H4 (cell line): ENCODE measurements around the gene HOXC4. TPM values are rescaled to one million over a fixed set of nuclear protein-coding genes. Genes with fewer than 3 reads are reported as not detected.
"Not testable (repeated sequence)": the region's sequence is repeated elsewhere in the genome, so short reads cannot be mapped to it uniquely, and the experiment has no call there.

Experiments used
- DNase-seq: peaks from one replicate; pipeline ENCODE4 v3.0.0-alpha.2; 2015; ENCODE audit warnings: low spot score
- total RNA-seq: library from RNA; depleted of rRNA; stranded (reverse); fragments of >200 nt; shearing (Covaris generic); gene quantifications from 2 replicates; pipeline ENCODE4 v1.2.3, GENCODE V29; 2014

HOXC4 gene
- total RNA-seq, 1 experiment from 2014 or later: 1.9 TPM

- DNase-seq: no peak
These were observed 1.9 kb downstream of the HOXC4 start for GRCh38 chr12:54055552-54055951.

GRCh38 chr12:54056110-54056509 is 2.5 kb downstream of the HOXC4 start:
- DNase-seq: no peak

- DNase-seq: no peak
These were observed 4.6 kb downstream of the HOXC4 start for GRCh38 chr12:54058128-54058768.

- no peak for DNase-seq
These were observed 6.0 kb downstream of the HOXC4 start for GRCh38 chr12:54059668-54060067.

GRCh38 chr12:54060174-54060974 is 6.7 kb downstream of the HOXC4 start:
- DNase-seq: no peak

- DNase-seq: no peak
These were observed 7.5 kb downstream of the HOXC4 start for GRCh38 chr12:54060975-54061778.

GRCh38 chr12:54065677-54066076 is 12.0 kb downstream of the HOXC4 start:
- DNase-seq: no peak

GRCh38 chr12:54066408-54066807 is 12.8 kb downstream of the HOXC4 start:
- DNase-seq: no peak

- no peak for DNase-seq
These were observed 14.9 kb downstream of the HOXC4 start for GRCh38 chr12:54068418-54069070.

GRCh38 chr12:54071942-54072341 is 18.3 kb downstream of the HOXC4 start:
- DNase-seq: no peak

- no peak for DNase-seq
These were observed 20.7 kb downstream of the HOXC4 start for GRCh38 chr12:54074308-54074707.

GRCh38 chr12:54075409-54075808 is 21.8 kb downstream of the HOXC4 start:
- no peak for DNase-seq

- DNase-seq: no peak
These were observed 22.3 kb downstream of the HOXC4 start for GRCh38 chr12:54075974-54076373.

- DNase-seq: not testable (repeated sequence)
These were observed 24.2 kb downstream of the HOXC4 start for GRCh38 chr12:54077843-54078242.

- DNase-seq: not testable (repeated sequence)
These were observed 25.5 kb downstream of the HOXC4 start for GRCh38 chr12:54079115-54079514.

- DNase-seq: not testable (repeated sequence)
These were observed 26.6 kb downstream of the HOXC4 start for GRCh38 chr12:54080008-54080924.

GRCh38 chr12:54081053-54081514 is 27.4 kb downstream of the HOXC4 start:
- DNase-seq: not testable (repeated sequence)

- not testable (repeated sequence) for DNase-seq
These were observed 28.2 kb downstream of the HOXC4 start for GRCh38 chr12:54081581-54082396.

GRCh38 chr12:54082397-54082892 is 28.8 kb downstream of the HOXC4 start:
- no peak for DNase-seq

GRCh38 chr12:54088011-54088410 is 34.4 kb downstream of the HOXC4 start:
- not testable (repeated sequence) for DNase-seq
